Fibroblast of lung (primary cell): ENCODE data around the gene CLNK.

ENCODE experiments used
- CTCF ChIP-seq, 2 donors: IDR thresholded peaks in 1 of 2; conservative IDR thresholded peaks in 1 of 2; 1 replicate in 1 of 2; 2 replicates in 1 of 2; pipeline ENCODE4 v1.5.1; 2011 to 2012; ENCODE audit warnings: low read length in 2 of 2, control low read depth in 1 of 2, inconsistent platforms in 1 of 2, low read depth in 1 of 2, mild to moderate bottlenecking in 1 of 2
- EZH2 ChIP-seq: IDR thresholded peaks from 2 replicates; pipeline ENCODE4 v1.5.1; 2012; ENCODE audit warnings: low read length, control low read depth, mild to moderate bottlenecking; ENCODE audit errors: missing control alignments

DNA sequence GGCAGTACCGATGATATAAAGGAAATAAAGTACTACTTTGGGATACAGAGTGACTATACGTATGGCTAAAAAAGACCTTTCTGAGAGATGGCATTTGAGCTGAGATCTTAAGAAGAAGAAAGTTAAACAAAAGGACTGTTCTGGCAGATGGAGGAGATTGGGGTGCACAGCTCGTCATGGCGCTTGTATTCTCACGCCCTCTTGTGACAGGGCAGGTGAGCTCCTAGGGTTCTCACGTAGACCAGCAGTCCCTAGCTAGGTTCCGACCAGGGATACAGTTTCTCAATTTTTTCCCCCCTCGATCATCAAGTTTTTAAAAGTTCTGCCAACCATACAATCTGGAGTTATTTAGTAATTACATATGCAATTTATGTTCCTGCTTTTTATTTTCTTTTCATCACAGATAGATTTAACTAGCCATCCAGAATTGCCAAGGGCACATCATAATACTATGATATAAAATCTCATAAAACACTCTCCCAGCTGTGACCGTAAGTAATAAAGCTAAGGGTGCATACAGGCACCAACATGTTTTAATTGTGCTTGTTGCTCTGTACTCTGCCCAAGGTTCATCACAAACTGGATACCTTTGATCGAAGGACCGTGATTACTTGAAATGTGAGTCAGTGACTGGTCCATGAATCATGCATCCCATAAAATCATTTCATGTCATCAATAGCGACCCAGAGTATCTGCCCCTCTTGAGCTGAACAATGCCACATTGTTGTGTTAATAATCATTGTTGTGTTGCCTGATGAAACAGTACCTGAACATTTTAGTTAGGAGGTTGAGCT is 157.9 kb downstream of the CLNK start:
- no peak for TF ChIP-seq CTCF (conservative IDR thresholded peaks at IDR 0.05 in 1 of 2, IDR thresholded peaks at IDR 0.05 in 1 of 2; ENCODE audit: low read depth in 1 of 2, low read length in 2 of 2)
- TF ChIP-seq EZH2: no peak
